Gastrocnemius medialis (tissue), 4 donors: ENCODE measurements around the gene MYH3. TPM values are rescaled to one million over a fixed set of nuclear protein-coding genes. Genes with fewer than 3 reads are reported as not detected.

ENCODE experiments used
- ATAC-seq, 2 donors: fragments of 150-250 bp; one replicate each; pipeline ENCODE4 v1.9.1; 2016
- DNase-seq, 2 donors: peaks; one replicate each; pipeline ENCODE4 v3.0.0-alpha.2; 2019
- H3K27ac ChIP-seq, 4 donors: fragments of 200-600 bp; sonication (generic); 1 replicate in 1 of 4; 2 replicates in 3 of 4; pipeline ENCODE4 v1.5.1; 2016 to 2018; ENCODE audit warnings: mild to moderate bottlenecking in 2 of 4, moderate library complexity in 1 of 4
- H3K27me3 ChIP-seq, 3 donors: fragments of 200-600 bp; sonication (generic) in 2 of 3; 1 replicate in 1 of 3; 2 replicates in 2 of 3; pipeline versions ENCODE4 v1.5.1 to v1.6.0; 2016 to 2019; ENCODE audit warnings: mild to moderate bottlenecking in 1 of 3, moderate library complexity in 1 of 3
- H3K36me3 ChIP-seq, 2 donors: fragments of 200-600 bp; sonication (generic) in 1 of 2; one replicate each; pipeline ENCODE4 v1.5.1; 2017 to 2018
- H3K4me1 ChIP-seq, 2 donors: fragments of 200-600 bp; sonication (generic) in 1 of 2; one replicate each; pipeline ENCODE4 v1.5.1; 2016 to 2017; ENCODE audit warnings: mild to moderate bottlenecking in 2 of 2
- H3K4me3 ChIP-seq, 4 donors: fragments of 200-600 bp; sonication (generic) in 3 of 4; 1 replicate in 1 of 4; 2 replicates in 3 of 4; pipeline ENCODE4 v1.5.1; 2016 to 2019; ENCODE audit warnings: mild to moderate bottlenecking in 2 of 4
- H3K9me3 ChIP-seq, 3 donors: fragments of 200-600 bp; sonication (generic) in 2 of 3; 1 replicate in 1 of 3; 2 replicates in 2 of 3; pipeline ENCODE4 v1.5.1; 2016 to 2019
- CTCF ChIP-seq, 5 experiments: fragments of 450-650 bp in 3 of 5; fragments of 200-600 bp in 2 of 5; sonication (generic) in 2 of 5; IDR thresholded peaks in 4 of 5; conservative IDR thresholded peaks in 1 of 5; 1 replicate in 4 of 5; 2 replicates in 1 of 5; pipeline ENCODE4 v1.5.1; 2016 to 2019; ENCODE audit warnings: antibody characterized with exemption in 5 of 5, mild to moderate bottlenecking in 3 of 5, moderate library complexity in 3 of 5
- POLR2A ChIP-seq, 2 donors: fragments of 450-650 bp; IDR thresholded peaks; one replicate each; pipeline ENCODE4 v1.6.1; 2017; ENCODE audit warnings: antibody characterized with exemption in 2 of 2, mild to moderate bottlenecking in 2 of 2, moderate library complexity in 2 of 2
- in situ Hi-C, 4 donors: fragments of 200-750 bp; cut with MboI; loops; one replicate each; pipeline versions ENCODE4 v1.15.0 to v1.8.0; 2017; ENCODE audit warnings: low sequenced_read_pairs in 4 of 4
- intact Hi-C: fragments of 100-400 bp; cut with DNase I; formaldehyde crosslinking; loops from one replicate; pipeline ENCODE4 v1.15.1; 2023; ENCODE audit warnings: low total_unique reads
- total RNA-seq, 4 donors: library from RNA; depleted of rRNA; stranded (reverse); fragments of >200 nt; gene quantifications; one replicate each; pipeline versions ENCODE4 v1.1.0 to v1.2.3, GENCODE V29; 2016

The MYH3 gene
- total RNA-seq, 4 donors from 2014 or later, result 1.5 to 17.6 (median 5.3) TPM

- TF ChIP-seq POLR2A (IDR thresholded peaks at IDR 0.05), result no peak
- peak; percentile 34 to 82 (median 56) for TF ChIP-seq CTCF (IDR thresholded peaks at IDR 0.05 in 4 of 5, conservative IDR thresholded peaks at IDR 0.05 in 1 of 5)
- Histone ChIP-seq H3K36me3 (peaks cover 0 to 35% of the 10 kb centered on the region in 2 donors), H3K4me3 (no peak overlapping the region), H3K9me3 (no peaks in the 10 kb centered on the region), H3K4me1 (no peaks in the 10 kb centered on the region), H3K27ac (no peak overlapping the region), H3K27me3 (no peaks in the 10 kb centered on the region)
- intact Hi-C loops, result no loop called here
- in situ Hi-C loops, result loop anchor here in 1 of 4 donors (25.0 kb wide), 1 partner anchor 206 kb away; the partner anchor contains the start of gene PIRT
- ATAC-seq, result no peak
- DNase-seq, result no peak
Observed at GRCh38 chr17:10631048-10631700, 25.9 kb downstream of the MYH3 start.

- intact Hi-C loops, result no loop called here
- in situ Hi-C loops, result loop anchor here in 1 of 4 donors (25.0 kb wide), 1 partner anchor 208 kb away; the partner anchor contains the start of gene PIRT
- Histone ChIP-seq H3K27me3 (no peaks in the 10 kb centered on the region), H3K4me1 (peaks cover 2 to 8% of the 10 kb centered on the region in 2 donors), H3K27ac (no peak overlapping the region), H3K9me3 (no peaks in the 10 kb centered on the region), H3K36me3 (peaks cover 0 to 27% of the 10 kb centered on the region in 2 donors), H3K4me3 (no peak overlapping the region)
- no peak for ATAC-seq
- no peak for DNase-seq
- TF ChIP-seq CTCF (IDR thresholded peaks at IDR 0.05 in 4 of 5, conservative IDR thresholded peaks at IDR 0.05 in 1 of 5) (no peak), POLR2A (IDR thresholded peaks at IDR 0.05) (no peak)
Observed at GRCh38 chr17:10629706-10630105, 27.4 kb downstream of the MYH3 start.

GRCh38 chr17:10628756-10629155 is 28.4 kb downstream of the MYH3 start:
- intact Hi-C loops, result no loop called here
- Histone ChIP-seq H3K4me3 (no peak overlapping the region), H3K9me3 (no peaks in the 10 kb centered on the region), H3K27ac (no peak overlapping the region), H3K36me3 (peaks cover 0 to 18% of the 10 kb centered on the region in 2 donors), H3K4me1 (peaks cover 12 to 18% of the 10 kb centered on the region in 2 donors), H3K27me3 (no peaks in the 10 kb centered on the region)
- ATAC-seq, result no peak
- TF ChIP-seq CTCF (IDR thresholded peaks at IDR 0.05 in 4 of 5, conservative IDR thresholded peaks at IDR 0.05 in 1 of 5), result peak in 2 of 5 experiments; percentile 18 to 28
- TF ChIP-seq POLR2A (IDR thresholded peaks at IDR 0.05), result no peak
- in situ Hi-C loops, result loop anchor here in 1 of 4 donors (25.0 kb wide), 1 partner anchor 209 kb away; the partner anchor contains the start of gene PIRT
- DNase-seq, result no peak

- Histone ChIP-seq H3K36me3 (peaks cover 0 to 14% of the 10 kb centered on the region in 2 donors), H3K4me1 (peaks cover 15 to 27% of the 10 kb centered on the region in 2 donors), H3K27ac (peak overlapping the region in 1 of 4 donors; percentile 84), H3K4me3 (no peak overlapping the region), H3K27me3 (no peaks in the 10 kb centered on the region), H3K9me3 (no peaks in the 10 kb centered on the region)
- intact Hi-C loops (no loop called here), in situ Hi-C loops (loop anchor here in 1 of 4 donors (25.0 kb wide), 1 partner anchor 211 kb away; the partner anchor contains the start of gene PIRT)
- DNase-seq, result no peak
- ATAC-seq, result no peak
- no peak for TF ChIP-seq POLR2A (IDR thresholded peaks at IDR 0.05)
- TF ChIP-seq CTCF (IDR thresholded peaks at IDR 0.05 in 4 of 5, conservative IDR thresholded peaks at IDR 0.05 in 1 of 5), result no peak
Observed at GRCh38 chr17:10626390-10626789, 30.7 kb downstream of the MYH3 start.
